ENCODE results near the gene MLST8.

Gene MLST8

DNA sequence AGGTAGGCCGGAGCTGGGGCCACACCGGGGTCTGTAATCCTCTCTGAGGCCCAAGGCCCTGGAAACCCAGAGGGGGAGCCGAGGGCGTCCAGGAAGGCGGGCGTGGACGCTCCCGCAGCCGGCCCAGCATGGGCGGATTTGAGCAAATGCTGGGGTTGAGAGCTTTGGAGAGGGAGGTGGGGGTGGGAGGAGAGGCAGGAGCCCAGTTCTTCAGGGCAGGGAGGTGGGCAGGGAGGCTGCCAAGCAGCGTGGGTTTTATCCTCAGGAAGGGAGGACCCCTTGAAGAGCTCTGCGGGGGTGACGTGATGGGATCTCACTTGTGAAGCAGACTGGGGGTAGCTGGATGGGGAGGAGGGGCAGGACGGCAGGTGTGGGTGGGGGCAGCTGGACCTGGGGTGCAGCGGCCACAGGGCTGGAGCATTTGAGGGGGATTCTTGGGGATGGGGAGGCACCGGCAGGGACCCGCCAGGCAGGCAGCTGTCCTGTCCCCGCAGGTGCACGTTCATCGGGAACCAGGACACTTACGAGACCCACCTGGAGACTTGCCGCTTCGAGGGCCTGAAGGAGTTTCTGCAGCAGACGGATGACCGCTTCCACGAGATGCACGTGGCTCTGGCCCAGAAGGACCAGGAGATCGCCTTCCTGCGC lies 32.4 kb upstream of the MLST8 start:
- DNase-seq (ENCODE audit: low spot score) = no peak
- FAIRE-seq = no peak

- no peak for FAIRE-seq
- DNase-seq (ENCODE audit: low spot score) = no peak
Measured at GRCh38 chr16:2173366-2173765, 31.9 kb upstream of the MLST8 start.

GRCh38 chr16:2173916-2174315 lies 31.3 kb upstream of the MLST8 start:
- FAIRE-seq = no peak
- DNase-seq (ENCODE audit: low spot score) = no peak

- DNase-seq (ENCODE audit: low spot score) = no peak
- no peak for FAIRE-seq
Measured at GRCh38 chr16:2174396-2175131, 30.7 kb upstream of the MLST8 start.

DNA sequence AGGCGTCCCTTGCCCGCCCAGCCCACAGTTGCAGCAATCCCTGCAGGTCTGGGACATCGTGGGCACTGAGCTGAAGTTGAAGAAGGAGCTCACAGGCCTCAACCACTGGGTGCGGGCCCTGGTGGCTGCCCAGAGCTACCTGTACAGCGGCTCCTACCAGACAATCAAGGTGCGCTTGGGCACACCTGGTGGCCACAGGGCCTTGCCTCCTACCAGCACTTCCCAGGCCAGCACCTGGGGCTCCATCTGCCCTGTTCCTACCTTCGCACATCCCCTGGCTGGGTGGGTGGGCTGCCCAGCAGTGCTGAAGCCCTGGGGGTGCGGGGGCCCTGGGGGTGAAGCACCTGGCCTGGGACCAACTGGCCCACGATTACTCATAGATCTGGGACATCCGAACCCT lies 29.8 kb upstream of the MLST8 start:
- FAIRE-seq (no peak), DNase-seq (ENCODE audit: low spot score) (no peak)

DNA sequence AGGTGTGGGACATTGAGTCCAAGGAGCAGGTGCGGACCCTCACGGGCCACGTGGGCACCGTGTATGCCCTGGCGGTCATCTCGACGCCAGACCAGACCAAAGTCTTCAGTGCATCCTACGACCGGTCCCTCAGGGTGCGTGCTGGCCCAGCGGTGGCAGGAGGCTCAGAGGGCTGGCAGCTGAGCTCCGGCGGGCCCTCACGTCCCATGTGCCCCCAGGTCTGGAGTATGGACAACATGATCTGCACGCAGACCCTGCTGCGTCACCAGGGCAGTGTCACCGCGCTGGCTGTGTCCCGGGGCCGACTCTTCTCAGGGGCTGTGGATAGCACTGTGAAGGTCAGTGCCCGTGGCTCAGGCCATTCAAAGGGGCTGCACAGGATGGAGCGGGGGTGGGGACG lies 29.2 kb upstream of the MLST8 start:
- DNase-seq (ENCODE audit: low spot score) (no peak), FAIRE-seq (no peak)

DNA sequence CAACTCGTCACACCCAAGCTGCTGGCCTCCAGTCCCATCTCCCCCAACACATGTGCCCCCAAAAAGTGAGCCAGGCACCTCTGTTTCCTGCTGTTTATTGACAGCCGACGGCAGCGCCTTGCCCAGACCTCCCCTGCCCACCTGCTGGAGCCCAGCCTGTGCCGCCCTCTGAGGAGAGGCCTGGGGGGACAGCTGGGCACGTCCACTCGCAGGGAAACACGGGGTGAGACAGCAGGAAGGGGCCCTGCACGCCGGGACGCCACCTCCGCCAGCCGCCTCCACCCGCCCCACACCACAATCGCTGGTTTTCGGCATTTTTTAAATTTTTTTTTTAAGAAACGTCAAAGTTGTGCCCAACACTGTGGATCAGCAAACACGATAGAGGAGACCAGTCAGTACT lies 28.2 kb upstream of the MLST8 start:
- FAIRE-seq = no peak
- DNase-seq (ENCODE audit: low spot score) = no peak

DNA sequence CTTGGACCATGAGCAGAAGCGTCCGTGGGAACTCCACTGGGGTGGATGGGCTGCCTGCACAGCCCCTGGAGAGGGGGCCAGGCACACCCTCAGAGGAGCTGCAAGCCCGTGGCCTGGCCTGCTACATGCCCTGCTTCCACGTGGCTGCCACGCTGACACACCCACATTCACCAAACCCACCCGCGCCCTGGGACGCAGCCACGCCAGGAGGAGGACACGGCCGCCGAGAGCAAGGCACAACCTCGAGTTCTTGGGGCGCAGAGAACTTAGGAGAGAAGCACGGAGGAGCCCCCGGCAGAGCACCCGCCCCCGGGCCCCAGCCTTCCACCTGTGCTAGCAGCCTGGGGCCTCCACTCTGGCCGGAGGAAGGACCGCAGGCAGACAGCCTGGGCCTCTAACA lies 27.7 kb upstream of the MLST8 start:
- DNase-seq (ENCODE audit: low spot score) (no peak), FAIRE-seq (no peak)

- FAIRE-seq = no peak
- DNase-seq (ENCODE audit: low spot score) = no peak
Measured at GRCh38 chr16:2178321-2179106, 26.7 kb upstream of the MLST8 start.

- no peak for FAIRE-seq
- DNase-seq (ENCODE audit: low spot score) = no peak
Measured at GRCh38 chr16:2179107-2179501, 26.1 kb upstream of the MLST8 start.

DNA sequence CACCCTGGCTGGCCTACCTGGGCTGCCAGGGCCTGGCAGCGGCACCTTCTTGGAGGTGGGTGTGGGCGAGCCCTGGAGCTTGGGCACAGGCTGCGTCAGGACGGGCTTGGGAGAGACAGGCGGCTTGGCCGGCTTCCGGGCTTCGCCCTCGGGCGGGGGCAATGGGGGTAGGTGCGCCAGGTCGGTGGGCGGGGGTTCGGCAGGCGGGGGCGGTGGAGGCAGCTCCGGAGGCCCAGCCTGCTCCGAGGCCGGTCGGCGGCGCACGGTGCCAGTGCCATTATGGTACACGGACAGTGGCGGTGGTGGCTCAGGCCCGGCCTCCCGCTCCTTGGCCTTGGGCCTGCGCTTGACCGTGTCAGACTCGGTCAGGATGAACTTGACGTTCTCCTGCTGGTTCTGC lies 25.7 kb upstream of the MLST8 start:
- DNase-seq (ENCODE audit: low spot score) (no peak), FAIRE-seq (no peak)

DNA sequence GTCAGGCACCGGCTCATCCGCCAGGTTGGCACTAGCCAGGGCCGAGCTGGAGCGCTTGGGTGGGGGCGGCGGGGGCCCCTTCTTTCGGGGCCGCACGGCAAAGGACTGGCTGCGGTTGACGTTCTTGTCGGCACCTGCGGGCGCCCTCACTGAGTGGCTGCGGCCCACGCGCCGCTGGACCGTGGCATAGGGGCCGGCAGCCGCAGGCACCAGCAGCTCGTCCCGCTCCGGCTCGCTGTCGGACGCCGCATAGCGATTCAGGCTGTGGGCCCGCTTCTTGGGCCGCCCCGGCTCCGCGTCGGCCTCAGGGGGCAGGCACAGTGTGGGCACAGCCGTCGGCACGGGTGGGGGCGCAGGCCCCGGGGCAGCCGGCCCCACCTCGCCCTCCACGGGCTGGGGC lies 24.8 kb upstream of the MLST8 start:
- DNase-seq (ENCODE audit: low spot score) = no peak
- no peak for FAIRE-seq

GRCh38 chr16:2180962-2181923 lies 24.0 kb upstream of the MLST8 start:
- no peak for FAIRE-seq
- DNase-seq (ENCODE audit: low spot score) = no peak

DNA sequence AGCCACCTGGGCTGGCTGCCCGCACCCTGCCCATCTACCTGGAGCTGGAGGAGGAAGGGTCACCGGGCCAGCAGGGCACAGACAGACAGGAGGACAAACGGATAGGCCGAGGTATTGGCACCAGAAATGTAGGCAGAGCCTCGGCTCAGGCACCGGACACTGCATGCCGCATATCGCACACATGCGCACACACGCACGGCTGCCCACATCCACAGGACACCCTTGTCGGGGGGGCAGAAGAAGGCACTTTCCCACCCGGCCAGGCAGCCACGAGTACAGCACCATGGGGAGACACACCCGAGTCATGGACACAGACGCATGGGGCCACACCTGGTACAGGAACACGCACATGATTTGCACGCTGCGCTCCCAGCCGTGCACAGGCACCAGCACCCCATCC lies 23.3 kb upstream of the MLST8 start:
- FAIRE-seq = no peak
- DNase-seq (ENCODE audit: low spot score) = no peak

DNA sequence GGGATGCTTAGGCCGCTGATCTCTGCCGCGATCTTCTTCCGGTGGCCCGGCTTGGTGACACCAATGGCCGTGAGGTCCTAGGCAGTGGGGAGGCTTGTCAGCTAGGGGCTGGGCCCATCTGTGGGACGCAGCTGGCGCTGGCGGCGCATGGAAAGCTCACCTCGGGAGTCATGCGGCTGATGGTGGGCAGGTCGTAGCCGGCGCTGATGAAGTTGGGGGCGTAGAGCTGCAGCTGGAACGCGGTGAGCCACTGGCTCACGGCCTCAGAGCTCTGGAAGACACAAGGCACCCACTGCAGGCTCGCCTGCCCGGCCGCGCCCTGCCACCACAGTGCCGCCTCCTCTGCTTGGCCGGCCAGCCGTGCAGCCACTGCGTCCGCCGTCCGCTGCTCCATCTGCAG lies 21.6 kb upstream of the MLST8 start:
- FAIRE-seq (no peak), DNase-seq (ENCODE audit: low spot score) (no peak)

GRCh38 chr16:2184346-2184745 lies 20.9 kb upstream of the MLST8 start:
- FAIRE-seq (no peak), DNase-seq (ENCODE audit: low spot score) (no peak)

GRCh38 chr16:2184962-2185361 lies 20.3 kb upstream of the MLST8 start:
- FAIRE-seq = no peak
- no peak for DNase-seq (ENCODE audit: low spot score)

GRCh38 chr16:2186064-2186463 lies 19.2 kb upstream of the MLST8 start:
- FAIRE-seq (no peak), DNase-seq (ENCODE audit: low spot score) (no peak)

GRCh38 chr16:2186505-2186904 lies 18.7 kb upstream of the MLST8 start:
- DNase-seq (ENCODE audit: low spot score) (no peak), FAIRE-seq (no peak)

DNA sequence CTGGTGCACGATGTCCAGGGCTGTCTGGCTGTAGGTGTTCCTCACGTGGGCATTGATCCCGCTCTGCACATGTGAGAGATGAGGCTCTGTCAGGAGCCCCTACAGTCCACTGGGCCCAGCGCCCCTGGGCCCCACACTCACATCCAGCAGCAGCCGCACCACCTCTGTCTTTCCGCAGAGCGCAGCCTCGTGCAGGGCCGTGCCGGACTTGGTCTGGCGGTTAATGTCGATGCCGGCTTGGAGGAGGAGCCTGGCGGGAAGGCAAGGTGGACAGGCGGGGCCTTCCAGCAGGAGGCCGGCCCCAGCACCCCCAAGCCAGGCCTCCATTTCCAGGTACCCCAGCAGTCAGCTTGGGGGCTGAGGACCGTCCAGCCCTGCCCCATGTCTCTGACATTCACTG lies 18.0 kb upstream of the MLST8 start:
- FAIRE-seq (no peak), DNase-seq (ENCODE audit: low spot score) (no peak)

- FAIRE-seq (no peak), DNase-seq (ENCODE audit: low spot score) (no peak)
Measured at GRCh38 chr16:2188395-2188794, 16.9 kb upstream of the MLST8 start.
